CD4-positive, alpha-beta T cell treated with Interleukin-15 for 1 hour (primary cell): Measurements from ENCODE around the gene PPARD.

ENCODE experiments used
- DNase-seq: peaks from one replicate; pipeline ENCODE4 v3.0.0-alpha.2; 2020

Gene PPARD

DNA sequence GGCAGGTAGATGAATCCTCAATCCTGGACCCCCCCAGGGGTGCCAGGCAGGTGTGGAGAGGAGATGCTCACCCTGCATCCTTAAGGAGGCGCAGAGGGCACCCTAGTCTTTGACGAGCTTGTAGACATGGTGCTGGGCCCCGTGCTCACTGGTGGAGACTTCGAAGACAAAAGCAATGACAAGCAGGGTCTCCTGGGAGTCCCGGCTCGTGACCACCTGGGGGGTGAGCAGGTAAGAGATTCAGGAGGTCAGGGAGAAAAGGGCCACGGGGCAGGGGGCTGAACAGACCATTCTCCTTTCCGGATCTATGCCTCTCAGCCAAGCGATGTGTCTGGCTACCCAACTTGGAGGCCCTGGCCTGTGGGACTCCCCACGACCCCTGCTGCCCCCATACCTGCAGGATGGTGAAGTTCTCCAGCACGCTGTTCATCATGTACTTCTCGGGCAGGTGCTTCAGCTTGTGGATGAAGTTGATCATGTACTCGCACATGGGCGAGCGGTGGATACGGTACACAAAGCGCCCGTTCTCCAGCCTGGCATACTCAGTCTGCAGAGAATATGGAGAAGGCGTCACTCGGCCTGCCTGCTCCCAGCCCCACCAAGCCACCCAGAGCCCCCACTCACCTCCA, 132.7 kb downstream of the PPARD start:
- no peak for DNase-seq

DNA sequence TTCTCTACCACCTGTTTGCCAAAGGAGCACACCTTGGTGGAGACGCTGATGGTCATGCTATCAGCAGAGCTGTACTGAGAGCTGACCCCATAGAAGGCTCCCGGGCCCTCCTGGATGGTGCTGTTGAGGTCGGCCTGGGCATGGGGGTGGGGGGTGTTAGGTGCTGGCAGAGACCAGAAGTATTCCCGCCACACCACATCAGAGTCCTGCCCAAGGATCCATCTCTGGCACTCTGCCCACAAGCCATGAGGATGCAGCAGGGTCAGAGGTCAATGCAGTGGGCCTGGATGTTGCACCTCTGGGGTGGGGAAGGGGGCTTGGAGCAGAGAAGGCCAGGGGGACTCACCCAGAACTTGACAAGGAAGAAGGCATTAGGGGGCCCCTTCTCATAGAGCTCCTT, 133.2 kb downstream of the PPARD start:
- DNase-seq, result no peak

DNA sequence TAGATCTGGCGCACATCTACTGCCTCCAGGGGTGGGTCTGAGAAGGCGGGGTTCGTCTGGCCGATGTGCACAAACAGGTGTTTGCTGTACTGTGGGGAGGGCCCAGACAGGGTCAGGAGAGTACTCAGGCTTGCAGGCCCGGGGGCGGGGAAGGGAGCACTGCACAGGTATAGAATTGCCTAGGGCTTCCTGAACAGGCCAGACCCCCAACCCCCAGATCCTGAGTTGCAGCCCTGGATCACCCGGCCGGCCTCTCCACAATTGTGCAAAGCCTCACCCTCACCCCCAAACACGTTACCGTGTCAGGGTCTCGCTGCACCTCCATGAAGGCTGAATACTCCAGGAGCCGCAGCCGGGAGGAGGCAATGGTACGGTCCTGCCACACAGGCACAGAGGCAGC, 133.6 kb downstream of the PPARD start:
- no peak for DNase-seq

DNA sequence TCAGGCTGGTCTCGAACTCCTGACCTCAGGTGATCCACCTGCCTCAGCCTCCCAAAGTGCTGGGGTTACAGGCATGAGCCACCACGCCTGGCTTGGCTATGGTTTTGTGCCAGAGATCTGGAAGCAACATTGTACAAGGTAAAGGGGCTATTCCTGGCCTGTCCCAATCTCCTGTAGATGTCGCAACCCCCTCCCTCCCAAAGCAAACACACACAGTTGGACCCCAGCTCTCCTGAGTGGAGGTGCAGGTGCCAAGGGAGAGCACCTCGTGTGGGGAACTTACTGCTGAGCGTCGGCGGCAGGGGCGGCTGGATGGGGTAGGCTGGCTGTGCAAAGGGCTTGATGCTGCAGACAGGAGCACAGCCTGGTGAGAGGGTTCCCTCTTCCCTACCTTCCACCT, 134.7 kb downstream of the PPARD start:
- no peak for DNase-seq
